Esophagus squamous epithelium (tissue), 4 donors: ENCODE data around the gene CEP162.

Source experiments
- CTCF ChIP-seq, 6 experiments: fragments of 450-650 bp in 4 of 6; fragments of 200-600 bp in 2 of 6; sonication (generic) in 2 of 6; IDR thresholded peaks; one replicate each; pipeline ENCODE4 v1.5.1; 2016 to 2019; ENCODE audit warnings: antibody characterized with exemption in 6 of 6, mild to moderate bottlenecking in 4 of 6, moderate library complexity in 4 of 6
- POLR2A ChIP-seq, 4 donors: fragments of 450-650 bp; IDR thresholded peaks; one replicate each; pipeline ENCODE4 v1.6.1; 2017; ENCODE audit warnings: antibody characterized with exemption in 4 of 4, mild to moderate bottlenecking in 4 of 4, moderate library complexity in 3 of 4

- TF ChIP-seq CTCF (IDR thresholded peaks at IDR 0.05) = no peak
- TF ChIP-seq POLR2A (IDR thresholded peaks at IDR 0.05) = no peak
Observed at GRCh38 chr6:84172574-84172973, 54.9 kb downstream of the CEP162 start.
